B cell (primary cell): ENCODE measurements around the gene HMGXB3. TPM values are rescaled to one million over a fixed set of nuclear protein-coding genes. Genes with fewer than 3 reads are reported as not detected.

Source experiments
- ATAC-seq: fragments of 200-7000 bp; cut with Tn5 transposase; one replicate; pipeline ENCODE4 v1.10.0; 2021; ENCODE audit warnings: low read depth, mild to moderate bottlenecking, moderate number of reproducible peaks, moderate library complexity
- CTCF ChIA-PET: fragments of 350-600 bp; sonication (Branson Sonifier 250); formaldehyde crosslinking; loops from one replicate; lab custom pipeline; 2021; ENCODE audit warnings: antibody characterized with exemption, inconsistent platforms; lab: Charles Lee
- POLR2A ChIA-PET: fragments of 350-600 bp; sonication (Branson Sonifier 250); formaldehyde crosslinking; loops from one replicate; lab custom pipeline; 2021; ENCODE audit warnings: antibody characterized with exemption; lab: Charles Lee
- DNase-seq: peaks from one replicate; pipeline ENCODE4 v3.0.0; 2013
- H2AFZ ChIP-seq: 2 replicates; pipeline ENCODE4 v1.6.1; 2012; ENCODE audit warnings: mild to moderate bottlenecking, low read depth, low read length; ENCODE audit not compliant: insufficient read depth, poor library complexity, severe bottlenecking
- H3K27ac ChIP-seq, 2 donors: 1 replicate in 1 of 2; 2 replicates in 1 of 2; pipeline ENCODE4 v1.5.1; 2012 to 2013; ENCODE audit warnings: low read length in 2 of 2, mild to moderate bottlenecking in 2 of 2, moderate library complexity in 1 of 2
- H3K27me3 ChIP-seq, 4 experiments: fragments of 200-600 bp in 1 of 4; sonication (generic) in 1 of 4; replicated peaks in 1 of 4; 1 replicate in 2 of 4; 2 replicates in 2 of 4; pipeline versions ENCODE4 v1.6.1 to v1.7.0; 2013 to 2016; ENCODE audit warnings: low read length in 3 of 4, mild to moderate bottlenecking in 2 of 4, mixed read lengths in 1 of 4, moderate library complexity in 1 of 4; ENCODE audit not compliant: insufficient read depth in 4 of 4, control insufficient read depth in 3 of 4; ENCODE audit errors: control extremely low read depth in 1 of 4
- H3K36me3 ChIP-seq, 2 experiments: replicated peaks in 1 of 2; 1 replicate in 1 of 2; 2 replicates in 1 of 2; pipeline versions ENCODE4 v1.6.1 to v1.7.1; 2013; ENCODE audit warnings: low read length in 1 of 2; ENCODE audit not compliant: insufficient read depth in 2 of 2, control insufficient read depth in 1 of 2; ENCODE audit errors: control extremely low read depth in 1 of 2, extremely low read depth in 1 of 2
- H3K4me1 ChIP-seq, 2 donors: fragments of 200-600 bp in 1 of 2; sonication (generic) in 1 of 2; 1 replicate in 1 of 2; 2 replicates in 1 of 2; pipeline versions ENCODE4 v1.5.1 to v1.6.1; 2013 to 2017; ENCODE audit warnings: low read length in 2 of 2; ENCODE audit not compliant: control insufficient read depth in 2 of 2, insufficient read depth in 2 of 2
- H3K4me2 ChIP-seq: replicated peaks from 2 replicates; pipeline ENCODE3; 2012; ENCODE audit warnings: mild to moderate bottlenecking, low read depth, low read length; ENCODE audit not compliant: poor library complexity, severe bottlenecking
- H3K4me3 ChIP-seq, 5 experiments: fragments of 200-600 bp in 1 of 5; sonication (generic) in 1 of 5; 1 replicate in 3 of 5; 2 replicates in 2 of 5; pipeline versions ENCODE4 v1.5.1 to v1.7.0; 2011 to 2016; ENCODE audit warnings: low read length in 4 of 5, mild to moderate bottlenecking in 4 of 5, low read depth in 2 of 5, control low read depth in 1 of 5, moderate library complexity in 1 of 5; ENCODE audit not compliant: insufficient read depth in 1 of 5; ENCODE audit errors: control extremely low read depth in 1 of 5, extremely low read depth in 1 of 5
- H3K79me2 ChIP-seq: fragments of 200-600 bp; sonication (generic); one replicate; pipeline ENCODE4 v1.6.0; 2016; ENCODE audit warnings: low read length; ENCODE audit not compliant: control insufficient read depth, insufficient read depth
- H3K9ac ChIP-seq: fragments of 200-600 bp; sonication (generic); 2 replicates; pipeline ENCODE4 v1.6.1; 2017; ENCODE audit warnings: mild to moderate bottlenecking, low read length, moderate library complexity
- H3K9me3 ChIP-seq, 3 donors: one replicate each; pipeline versions ENCODE4 v1.6.1 to v1.7.1; 2013; ENCODE audit warnings: low read length in 2 of 3; ENCODE audit not compliant: control insufficient read depth in 2 of 3, insufficient read depth in 1 of 3; ENCODE audit errors: control extremely low read depth in 1 of 3
- H4K20me1 ChIP-seq: 2 replicates; pipeline ENCODE4 v1.6.0; 2012; ENCODE audit warnings: mild to moderate bottlenecking, low read length; ENCODE audit not compliant: insufficient read depth, control insufficient read depth, poor library complexity, severe bottlenecking
- H3K27ac Mint-ChIP-seq: one replicate; pipeline ENCODE4 v1.8.0; 2021; ENCODE audit warnings: mixed read lengths
- H3K27me3 Mint-ChIP-seq: one replicate; pipeline ENCODE4 v1.8.0; 2021; ENCODE audit warnings: mixed read lengths
- H3K4me1 Mint-ChIP-seq: one replicate; pipeline ENCODE4 v1.8.0; 2021; ENCODE audit warnings: mixed read lengths
- H3K4me3 Mint-ChIP-seq: one replicate; pipeline ENCODE4 v1.8.0; 2021; ENCODE audit warnings: mixed read lengths
- H3K9me3 Mint-ChIP-seq: one replicate; pipeline ENCODE4 v1.8.0; 2022; ENCODE audit warnings: mixed read lengths; ENCODE audit not compliant: insufficient read depth
- EZH2 ChIP-seq: IDR thresholded peaks from 2 replicates; pipeline ENCODE4 v1.6.1; 2012; ENCODE audit warnings: borderline replicate concordance, low read depth, mild to moderate bottlenecking, moderate library complexity, low read length; ENCODE audit not compliant: insufficient read depth, poor library complexity, severe bottlenecking
- WGBS: methylation state at CpG from one replicate; pipeline ENCODE4 v1.1.5; 2013; ENCODE audit warnings: missing lambda C conversion rate; ENCODE audit not compliant: insufficient coverage; 5-methylcytosine and 5-hydroxymethylcytosine counted together
- intact Hi-C: fragments of 100-400 bp; cut with micrococcal nuclease; formaldehyde crosslinking; loops from one replicate; pipeline ENCODE4 v1.10.0; 2022
- polyA plus RNA-seq: library from polyadenylated mRNA; depleted of rRNA; stranded (reverse); fragments of >200 nt; gene quantifications from 2 replicates; pipeline ENCODE4 v1.2.3, GENCODE V29; 2012
- total RNA-seq, 2 donors: library from RNA; stranded (reverse); fragments of 120-200 nt in 1 of 2; gene quantifications; 1 replicate in 1 of 2; 2 replicates in 1 of 2; pipeline versions ENCODE4 v1.2.3 to v1.2.4, GENCODE V29; 2013 to 2022
- TF ChIP-seq, protein P1 (sequence below): fragments of 200-600 bp; IDR thresholded peaks from one replicate; pipeline ENCODE4 v1.8.0; 2022; ENCODE audit warnings: antibody characterized with exemption, mild to moderate bottlenecking

HMGXB3 gene
- total and polyA plus RNA-seq, 2 donors (not counting 1 experiment from before 2014, with no cell fraction given) = 28.5 to 35.7 TPM

DNA sequence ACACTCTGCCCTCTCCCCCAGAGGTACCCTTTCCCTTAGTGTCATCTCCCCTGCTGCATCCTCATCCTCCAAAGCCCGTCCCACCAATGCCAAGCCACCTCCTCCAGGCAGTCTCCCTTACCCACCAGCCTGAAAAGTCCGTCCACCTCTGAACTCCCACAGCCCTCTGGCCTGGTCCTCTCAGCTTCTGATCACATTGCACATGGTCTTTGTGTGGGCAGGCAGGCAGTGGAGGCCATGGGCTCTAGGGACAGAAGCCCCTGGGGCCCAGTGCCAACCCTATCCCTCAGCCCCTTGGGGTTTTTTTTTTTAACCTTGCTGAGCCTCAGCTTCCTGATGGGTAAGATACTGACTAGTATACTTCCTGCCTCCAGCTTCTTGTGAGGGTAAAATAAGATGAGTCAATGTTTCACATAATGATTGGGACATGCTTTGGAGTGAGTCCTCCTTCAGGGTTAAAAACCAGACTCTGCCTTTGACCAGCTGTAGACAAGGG lies 66.4 kb downstream of the HMGXB3 start:
- Histone ChIP-seq H3K4me1 (peaks cover 0 to 22% of the 10 kb centered on the region in 2 donors), H3K79me2 (no peaks in the 10 kb centered on the region), H3K9me3 (no peaks in the 10 kb centered on the region), H3K36me3 (no peaks in the 10 kb centered on the region), H3K27me3 (no peaks in the 10 kb centered on the region), H3K4me3 (no peak overlapping the region), H3K27ac (no peak overlapping the region), H4K20me1 (no peaks in the 10 kb centered on the region), H2AFZ (no peak overlapping the region), H3K4me2 (peak overlapping the region; percentile 37), H3K9ac (no peak overlapping the region)
- TF ChIP-seq, protein P1, sequence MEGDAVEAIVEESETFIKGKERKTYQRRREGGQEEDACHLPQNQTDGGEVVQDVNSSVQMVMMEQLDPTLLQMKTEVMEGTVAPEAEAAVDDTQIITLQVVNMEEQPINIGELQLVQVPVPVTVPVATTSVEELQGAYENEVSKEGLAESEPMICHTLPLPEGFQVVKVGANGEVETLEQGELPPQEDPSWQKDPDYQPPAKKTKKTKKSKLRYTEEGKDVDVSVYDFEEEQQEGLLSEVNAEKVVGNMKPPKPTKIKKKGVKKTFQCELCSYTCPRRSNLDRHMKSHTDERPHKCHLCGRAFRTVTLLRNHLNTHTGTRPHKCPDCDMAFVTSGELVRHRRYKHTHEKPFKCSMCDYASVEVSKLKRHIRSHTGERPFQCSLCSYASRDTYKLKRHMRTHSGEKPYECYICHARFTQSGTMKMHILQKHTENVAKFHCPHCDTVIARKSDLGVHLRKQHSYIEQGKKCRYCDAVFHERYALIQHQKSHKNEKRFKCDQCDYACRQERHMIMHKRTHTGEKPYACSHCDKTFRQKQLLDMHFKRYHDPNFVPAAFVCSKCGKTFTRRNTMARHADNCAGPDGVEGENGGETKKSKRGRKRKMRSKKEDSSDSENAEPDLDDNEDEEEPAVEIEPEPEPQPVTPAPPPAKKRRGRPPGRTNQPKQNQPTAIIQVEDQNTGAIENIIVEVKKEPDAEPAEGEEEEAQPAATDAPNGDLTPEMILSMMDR = no peak
- no peak for TF ChIP-seq EZH2
- no peak overlapping the region for H3K4me3 Mint-ChIP-seq
- CTCF ChIA-PET = no interaction called here
- 8% methylated on average over 2 of the region's 2 CpGs for WGBS
- peaks cover 18% of the 10 kb centered on the region for H3K4me1 Mint-ChIP-seq
- no peak overlapping the region for H3K27ac Mint-ChIP-seq
- no peaks in the 10 kb centered on the region for H3K27me3 Mint-ChIP-seq
- ATAC-seq (peak; percentile 28), DNase-seq (no peak)
- POLR2A ChIA-PET = no interaction called here
- intact Hi-C loops = no loop called here
- no peaks in the 10 kb centered on the region for H3K9me3 Mint-ChIP-seq

DNA sequence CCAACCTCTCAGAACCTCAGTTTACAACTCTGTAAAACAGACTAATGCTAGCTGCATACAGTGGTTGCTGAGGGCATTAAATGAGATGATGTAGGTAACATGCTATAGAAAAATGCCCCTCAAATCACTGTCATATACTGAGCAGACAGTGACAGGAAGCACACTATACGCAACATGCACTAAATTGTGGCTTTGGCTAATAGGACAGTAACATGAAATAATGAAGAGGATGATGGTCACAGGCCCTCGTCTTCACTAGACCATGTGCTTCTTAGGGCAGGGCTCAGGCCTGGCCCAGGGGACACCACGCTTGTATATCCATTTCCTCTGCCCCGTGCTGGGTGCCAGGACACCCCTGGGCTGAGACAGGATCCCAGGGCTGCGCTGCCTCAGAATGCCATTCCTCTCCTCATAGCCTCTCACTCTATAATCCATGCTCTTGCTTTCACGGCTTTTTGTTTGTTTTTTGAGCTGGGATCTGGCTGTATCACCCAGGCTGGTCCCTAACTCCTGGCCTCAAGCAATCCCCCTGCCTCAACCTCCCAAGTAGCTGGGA lies 66.9 kb downstream of the HMGXB3 start:
- ChIA-PET CTCF (no interaction called here), POLR2A (no interaction called here)
- no peaks in the 10 kb centered on the region for H3K9me3 ChIP-seq
- H3K4me1 ChIP-seq = peaks cover 0 to 22% of the 10 kb centered on the region in 2 donors
- Mint-ChIP-seq H3K9me3 (no peaks in the 10 kb centered on the region), H3K4me3 (peak overlapping the region; percentile 7), H3K27ac (no peak overlapping the region), H3K4me1 (peaks cover 18% of the 10 kb centered on the region), H3K27me3 (no peaks in the 10 kb centered on the region)
- no peaks in the 10 kb centered on the region for H4K20me1 ChIP-seq
- intact Hi-C loops = no loop called here
- no peaks in the 10 kb centered on the region for H3K79me2 ChIP-seq
- ATAC-seq (no peak), DNase-seq (no peak)
- H2AFZ ChIP-seq = no peak overlapping the region
- no peak overlapping the region for H3K27ac ChIP-seq
- H3K9ac ChIP-seq = no peak overlapping the region
- 71% methylated on average over 4 of the region's 6 CpGs for WGBS
- no peak overlapping the region for H3K4me2 ChIP-seq
- no peak for TF ChIP-seq EZH2
- TF ChIP-seq, protein P1 = no peak
- H3K27me3 ChIP-seq = no peaks in the 10 kb centered on the region
- no peak overlapping the region for H3K4me3 ChIP-seq
- no peaks in the 10 kb centered on the region for H3K36me3 ChIP-seq
